Pancreas (tissue), 10 donors: Measurements from ENCODE around the gene SMU1. TPM values are rescaled to one million over a fixed set of nuclear protein-coding genes. Genes with fewer than 3 reads are reported as not detected.

Experiments
- ATAC-seq, 4 donors: fragments of 200-7000 bp; cut with Tn5 transposase; one replicate each; pipeline versions ENCODE4 v1.8.0 to v1.9.1; 2020; ENCODE audit warnings: mild to moderate bottlenecking in 4 of 4, moderate library complexity in 4 of 4
- DNase-seq, 6 donors: peaks; one replicate each; pipeline ENCODE4 v3.0.0-alpha.2; 2020
- FAIRE-seq: peaks from 2 replicates; lab custom pipeline; 2012; peaks lifted over from hg19 to GRCh38; lab: Jason Lieb, UNC
- H3K27ac ChIP-seq, 4 donors: fragments of 200-600 bp; sonication (generic); 1 replicate in 3 of 4; 2 replicates in 1 of 4; pipeline versions ENCODE4 v1.5.0 to v1.8.0; 2020
- H3K27me3 ChIP-seq, 4 donors: fragments of 200-600 bp; one replicate each; pipeline ENCODE4 v1.8.0; 2021
- H3K36me3 ChIP-seq, 3 donors: fragments of 200-600 bp; sonication (generic) in 1 of 3; one replicate each; pipeline versions ENCODE4 v1.5.0 to v1.8.0; 2020 to 2021
- H3K4me1 ChIP-seq, 3 donors: fragments of 200-600 bp; one replicate each; pipeline ENCODE4 v1.8.0; 2021
- H3K4me3 ChIP-seq, 4 donors: fragments of 200-600 bp; sonication (generic) in 2 of 4; one replicate each; pipeline versions ENCODE4 v1.5.0 to v1.8.0; 2020 to 2021
- H3K9me3 ChIP-seq, 4 donors: fragments of 200-600 bp; one replicate each; pipeline ENCODE4 v1.8.0; 2021
- WGBS, 2 donors: extraction: QIAGEN DNeasy Blood & Tissue Kit; methylation state at CpG; one replicate each; pipeline ENCODE4 v1.1.7; 2013; 5-methylcytosine and 5-hydroxymethylcytosine counted together
- intact Hi-C, 3 donors: fragments of 100-400 bp; cut with DNase I; formaldehyde crosslinking; loops; one replicate each; pipeline versions ENCODE4 v1.11.1 to v1.14.2; 2022
- polyA plus RNA-seq, 2 donors: library from polyadenylated mRNA; stranded (reverse); fragments of 200-250 nt; gene quantifications; one replicate each; pipeline ENCODE4 v1.2.3, GENCODE V29; 2013
- total RNA-seq, 6 donors: library from RNA; stranded (reverse); fragmentation: NEBNext Ultra II Directional in 4 of 6; extraction: Animal tissue kit (Norgen Biotek cat#: 25700) in 4 of 6; gene quantifications; one replicate each; pipeline versions ENCODE4 v1.2.1 to v1.2.4, GENCODE V29; 2021 to 2023
- TF ChIP-seq, protein P1 (sequence below), 4 donors: fragments of 200-600 bp; sonication (generic) in 3 of 4; IDR thresholded peaks; one replicate each; pipeline versions ENCODE4 v1.5.0 to v1.8.0; 2021; ENCODE audit warnings: antibody characterized with exemption in 4 of 4
- donor health status: healthy with polysubstance abuse.
- donor health status: DM: no; HTN: no; CAD: no; lungs with moderate emphysema.
- donor health status: DM: no; HTN: no; CAD: no.
- donor health status: control.
- donor health status: control.
- donor health status: Bipolar disorder and iron deficiency.
- donor health status: DM: yes; HTN: yes; CAD: no.
- donor health status: DM: no; HTN: no; CAD: no.
- donor health status: DM: no; HTN: no; CAD: no.
- donor health status: DM: yes; HTN: yes; CAD: no.

SMU1 gene
- total and polyA plus RNA-seq, 8 donors: 3.5 to 10.3 (median 6.6) TPM

- FAIRE-seq: no peak
- H3K27me3 ChIP-seq: no peaks in the 10 kb centered on the region
These were observed 25.3 kb downstream of the SMU1 start for GRCh38 chr9:33051144-33051543.

GRCh38 chr9:33049680-33050361 is 26.7 kb downstream of the SMU1 start:
- H3K4me3 ChIP-seq: no peak overlapping the region
- no peaks in the 10 kb centered on the region for H3K9me3 ChIP-seq
- TF ChIP-seq, protein P1, sequence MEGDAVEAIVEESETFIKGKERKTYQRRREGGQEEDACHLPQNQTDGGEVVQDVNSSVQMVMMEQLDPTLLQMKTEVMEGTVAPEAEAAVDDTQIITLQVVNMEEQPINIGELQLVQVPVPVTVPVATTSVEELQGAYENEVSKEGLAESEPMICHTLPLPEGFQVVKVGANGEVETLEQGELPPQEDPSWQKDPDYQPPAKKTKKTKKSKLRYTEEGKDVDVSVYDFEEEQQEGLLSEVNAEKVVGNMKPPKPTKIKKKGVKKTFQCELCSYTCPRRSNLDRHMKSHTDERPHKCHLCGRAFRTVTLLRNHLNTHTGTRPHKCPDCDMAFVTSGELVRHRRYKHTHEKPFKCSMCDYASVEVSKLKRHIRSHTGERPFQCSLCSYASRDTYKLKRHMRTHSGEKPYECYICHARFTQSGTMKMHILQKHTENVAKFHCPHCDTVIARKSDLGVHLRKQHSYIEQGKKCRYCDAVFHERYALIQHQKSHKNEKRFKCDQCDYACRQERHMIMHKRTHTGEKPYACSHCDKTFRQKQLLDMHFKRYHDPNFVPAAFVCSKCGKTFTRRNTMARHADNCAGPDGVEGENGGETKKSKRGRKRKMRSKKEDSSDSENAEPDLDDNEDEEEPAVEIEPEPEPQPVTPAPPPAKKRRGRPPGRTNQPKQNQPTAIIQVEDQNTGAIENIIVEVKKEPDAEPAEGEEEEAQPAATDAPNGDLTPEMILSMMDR (IDR thresholded peaks at IDR 0.05): no peak
- H3K36me3 ChIP-seq: peaks cover 4 to 48% (median 12%) of the 10 kb centered on the region in 3 donors
- no peaks in the 10 kb centered on the region for H3K4me1 ChIP-seq
- WGBS, 2 donors: 83 to 96% methylated on average over 2 of the region's 2 CpGs
- FAIRE-seq (no peak), DNase-seq (no peak), ATAC-seq (no peak)
- intact Hi-C loops: no loop called here
- no peaks in the 10 kb centered on the region for H3K27me3 ChIP-seq
- no peak overlapping the region for H3K27ac ChIP-seq

More at GRCh38 chr9:33051144-33051543, 25.3 kb downstream of the SMU1 start:
- Histone ChIP-seq H3K27ac (no peak overlapping the region), H3K9me3 (no peaks in the 10 kb centered on the region), H3K36me3 (peaks cover 3 to 60% (median 20%) of the 10 kb centered on the region in 3 donors), H3K4me3 (no peak overlapping the region), H3K4me1 (no peaks in the 10 kb centered on the region)
- no peak for DNase-seq
- intact Hi-C loops: no loop called here
- TF ChIP-seq, protein P1 (IDR thresholded peaks at IDR 0.05): no peak
- ATAC-seq: no peak
- 93 to 95% methylated on average over 4 of the region's 4 CpGs for WGBS, 2 donors

- no peak for DNase-seq
- Histone ChIP-seq H3K27ac (no peak overlapping the region), H3K9me3 (no peaks in the 10 kb centered on the region), H3K27me3 (no peaks in the 10 kb centered on the region), H3K4me1 (peaks cover 0 to 7% (median 6%) of the 10 kb centered on the region in 3 donors), H3K36me3 (peaks cover 2 to 38% (median 10%) of the 10 kb centered on the region in 3 donors), H3K4me3 (no peak overlapping the region)
- WGBS, 2 donors: 85 to 94% methylated on average over 2 of the region's 2 CpGs
- intact Hi-C loops: no loop called here
- no peak for ATAC-seq
- TF ChIP-seq, protein P1 (IDR thresholded peaks at IDR 0.05): no peak
- no peak for FAIRE-seq
These were observed 28.4 kb downstream of the SMU1 start for GRCh38 chr9:33048054-33048465.

- WGBS, 2 donors: 77 to 89% methylated on average over 1 of the region's 1 CpG
- FAIRE-seq: no peak
- intact Hi-C loops: no loop called here
- no peak for DNase-seq
- TF ChIP-seq, protein P1 (IDR thresholded peaks at IDR 0.05): no peak
- Histone ChIP-seq H3K4me3 (no peak overlapping the region), H3K9me3 (no peaks in the 10 kb centered on the region), H3K36me3 (peaks cover 2 to 18% (median 10%) of the 10 kb centered on the region in 3 donors), H3K27me3 (no peaks in the 10 kb centered on the region), H3K4me1 (peaks cover 0 to 18% (median 13%) of the 10 kb centered on the region in 3 donors), H3K27ac (no peak overlapping the region)
- no peak for ATAC-seq
These were observed 30.4 kb downstream of the SMU1 start for GRCh38 chr9:33046061-33046460.
